GM23338 (cell line): ENCODE measurements around the gene NKAIN2. TPM values are rescaled to one million over a fixed set of nuclear protein-coding genes. Genes with fewer than 3 reads are reported as not detected.

ENCODE experiments used
- ATAC-seq: fragments of 200-7000 bp; cut with Tn5 transposase; 3 replicates; pipeline ENCODE4 v1.9.1; 2020
- DNase-seq: peaks from one replicate; pipeline ENCODE4 v3.0.0-alpha.2; 2015; ENCODE audit warnings: low spot score
- H2AFZ ChIP-seq: fragments of 200-600 bp; sonication (generic); 2 replicates; pipeline ENCODE4 v1.8.0; 2016; ENCODE audit warnings: antibody characterized with exemption, mild to moderate bottlenecking, moderate library complexity
- H3F3A ChIP-seq: fragments of 200-600 bp; sonication (generic); replicated peaks from 2 replicates; pipeline ENCODE4 v1.8.0; 2017; ENCODE audit warnings: antibody characterized with exemption, mixed run types, low read depth
- H3K27ac ChIP-seq: fragments of 200-600 bp; sonication (generic); 2 replicates; pipeline ENCODE4 v1.6.1; 2016; ENCODE audit warnings: low read depth
- H3K27me3 ChIP-seq: fragments of 200-600 bp; sonication (generic); 2 replicates; pipeline ENCODE4 v1.8.0; 2016; ENCODE audit warnings: mild to moderate bottlenecking, mixed run types, moderate library complexity; ENCODE audit not compliant: insufficient read depth
- H3K36me3 ChIP-seq: fragments of 200-600 bp; sonication (generic); 2 replicates; pipeline ENCODE4 v1.8.0; 2016; ENCODE audit warnings: mild to moderate bottlenecking; ENCODE audit not compliant: insufficient read depth
- H3K4me1 ChIP-seq: fragments of 200-600 bp; sonication (generic); 2 replicates; pipeline ENCODE4 v1.8.0; 2016; ENCODE audit warnings: mild to moderate bottlenecking, moderate library complexity; ENCODE audit not compliant: insufficient read depth
- H3K4me2 ChIP-seq: fragments of 200-600 bp; sonication (generic); 2 replicates; pipeline ENCODE4 v1.7.1; 2017; ENCODE audit warnings: mixed run types
- H3K4me3 ChIP-seq: fragments of 200-600 bp; sonication (generic); 2 replicates; pipeline ENCODE4 v1.6.1; 2016; ENCODE audit warnings: mixed run types
- H3K79me2 ChIP-seq: fragments of 200-600 bp; sonication (generic); replicated peaks from 2 replicates; pipeline ENCODE4 v1.8.0; 2017; ENCODE audit warnings: mild to moderate bottlenecking; ENCODE audit not compliant: insufficient read depth
- H3K9me2 ChIP-seq: fragments of 200-600 bp; sonication (generic); 2 replicates; pipeline ENCODE4 v1.8.0; 2017; ENCODE audit not compliant: insufficient read depth
- H4K20me1 ChIP-seq: fragments of 200-600 bp; sonication (generic); replicated peaks from 2 replicates; pipeline ENCODE4 v1.8.0; 2017; ENCODE audit warnings: mild to moderate bottlenecking; ENCODE audit not compliant: insufficient read depth
- H3K27ac Mint-ChIP-seq: 2 replicates; pipeline ENCODE4 v1.8.0; 2020; ENCODE audit warnings: inconsistent platforms, mild to moderate bottlenecking, moderate library complexity, mixed read lengths
- H3K27me3 Mint-ChIP-seq: 3 replicates; pipeline ENCODE4 v1.8.0; 2022; ENCODE audit warnings: low read depth, mild to moderate bottlenecking, moderate library complexity, mixed read lengths, inconsistent platforms; ENCODE audit not compliant: insufficient read depth, poor library complexity
- H3K36me3 Mint-ChIP-seq: 3 replicates; pipeline ENCODE4 v1.8.0; 2021; ENCODE audit warnings: low read depth, mild to moderate bottlenecking, inconsistent platforms, moderate library complexity, mixed read lengths
- H3K4me1 Mint-ChIP-seq: 3 replicates; pipeline ENCODE4 v1.8.0; 2020; ENCODE audit warnings: mild to moderate bottlenecking, inconsistent platforms, mixed read lengths
- H3K4me3 Mint-ChIP-seq: 3 replicates; pipeline ENCODE4 v1.8.0; 2021; ENCODE audit warnings: moderate library complexity, mild to moderate bottlenecking, inconsistent platforms, mixed read lengths
- H3K9me3 Mint-ChIP-seq: 3 replicates; pipeline ENCODE4 v1.8.0; 2020; ENCODE audit warnings: moderate library complexity, mild to moderate bottlenecking, inconsistent platforms, mixed read lengths
- CREB1 ChIP-seq: fragments of 250-450 bp; sonication (Bioruptor Pico); IDR thresholded peaks from 2 replicates; pipeline ENCODE4 v1.5.0; 2020; ENCODE audit warnings: low read depth, mild to moderate bottlenecking, moderate library complexity
- EZH2 ChIP-seq: fragments of 200-600 bp; sonication (generic); IDR thresholded peaks from one replicate; pipeline ENCODE4 v1.8.0; 2017; ENCODE audit warnings: antibody characterized with exemption, mild to moderate bottlenecking, low read depth; ENCODE audit not compliant: unreplicated experiment
- EZH2phosphoT487 ChIP-seq: fragments of 200-600 bp; sonication (generic); IDR thresholded peaks from one replicate; pipeline ENCODE4 v1.8.1; 2018; ENCODE audit warnings: antibody characterized with exemption; ENCODE audit not compliant: unreplicated experiment
- JUNB ChIP-seq: IDR thresholded peaks from one replicate; pipeline ENCODE4 v1.6.1; 2016; ENCODE audit warnings: antibody characterized with exemption; ENCODE audit not compliant: unreplicated experiment
- NANOG ChIP-seq: IDR thresholded peaks from 2 replicates; pipeline ENCODE4 v1.6.1; 2016; ENCODE audit warnings: antibody characterized with exemption, borderline replicate concordance
- POLR2AphosphoS5 ChIP-seq: IDR thresholded peaks from 2 replicates; pipeline ENCODE4 v1.6.1; 2016; ENCODE audit warnings: antibody characterized with exemption, low read depth
- STAT1 ChIP-seq: IDR thresholded peaks from one replicate; pipeline ENCODE4 v1.6.1; 2016; ENCODE audit warnings: antibody characterized with exemption; ENCODE audit not compliant: unreplicated experiment
- ZNF114 ChIP-seq: fragments of 250-450 bp; sonication (Bioruptor Pico); IDR thresholded peaks from 2 replicates; pipeline ENCODE4 v1.5.0; 2020; ENCODE audit warnings: mild to moderate bottlenecking, moderate library complexity
- ZNF331 ChIP-seq: fragments of 250-450 bp; sonication (Bioruptor Pico); IDR thresholded peaks from 2 replicates; pipeline ENCODE4 v1.5.0; 2020; ENCODE audit warnings: low read depth, mild to moderate bottlenecking, moderate library complexity
- polyA plus RNA-seq: library from polyadenylated mRNA; unstranded; fragments of >200 nt; fragmentation: Nextera tagmentation; extraction: Ambion mirVana; gene quantifications from 2 replicates; pipeline ENCODE4 v1.2.1, GENCODE V29; 2016
- total RNA-seq: library from RNA; depleted of rRNA; stranded (reverse); fragments of >200 nt; shearing (Covaris generic); gene quantifications from 2 replicates; pipeline ENCODE4 v1.2.3, GENCODE V29; 2014
- TF ChIP-seq, protein P1 (sequence below): IDR thresholded peaks from one replicate; pipeline ENCODE4 v1.6.1; 2018; ENCODE audit warnings: antibody characterized with exemption; ENCODE audit not compliant: unreplicated experiment
- TF ChIP-seq, protein P2 (sequence below): fragments of 250-450 bp; sonication (Bioruptor Pico); IDR thresholded peaks from 2 replicates; pipeline ENCODE4 v1.5.0; 2020; ENCODE audit warnings: mild to moderate bottlenecking, moderate library complexity
- TF ChIP-seq, protein P3 (sequence below), 2 experiments: fragments of 200-600 bp in 1 of 2; sonication (generic) in 1 of 2; conservative IDR thresholded peaks; 2 replicates each; pipeline versions ENCODE4 v1.5.1 to v1.6.1; 2016 to 2017; ENCODE audit warnings: antibody characterized with exemption in 2 of 2, low read depth in 2 of 2, mild to moderate bottlenecking in 2 of 2, moderate library complexity in 1 of 2
- TF ChIP-seq, protein P4 (sequence below): IDR thresholded peaks from 2 replicates; pipeline ENCODE4 v1.6.1; 2016; ENCODE audit warnings: antibody characterized with exemption

NKAIN2 gene
- total and polyA plus RNA-seq, 2 experiments from 2014 or later = 0.39 to 1.1 TPM

DNA sequence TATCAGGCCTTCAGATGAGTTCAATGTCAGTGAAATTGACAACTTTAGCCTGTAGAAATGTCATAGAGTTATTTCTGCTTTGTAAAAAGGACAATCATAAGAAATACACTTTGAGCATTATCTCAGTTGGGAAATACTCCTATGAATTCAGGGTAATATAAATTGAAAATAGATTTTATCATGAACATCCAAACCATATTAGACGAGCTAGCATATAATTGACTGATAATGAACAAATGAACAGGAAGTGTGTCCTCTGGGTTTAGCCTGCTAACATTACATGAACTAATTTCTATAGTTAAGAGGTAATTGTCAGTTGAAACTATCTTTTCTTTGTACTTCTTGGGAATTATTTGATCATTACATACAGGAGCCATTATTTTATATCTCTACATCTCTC, 689.6 kb downstream of the NKAIN2 start:
- no peaks in the 10 kb centered on the region for H4K20me1 ChIP-seq
- H3K36me3 Mint-ChIP-seq = no peaks in the 10 kb centered on the region

More for the DNA sequence above, 689.6 kb downstream of the NKAIN2 start:
- H3F3A ChIP-seq = no peaks in the 10 kb centered on the region
- H3K4me3 ChIP-seq = no peak overlapping the region
- H3K27me3 Mint-ChIP-seq = no peaks in the 10 kb centered on the region
- H3K4me1 Mint-ChIP-seq = peaks cover 22% of the 10 kb centered on the region
- no peaks in the 10 kb centered on the region for H3K36me3 ChIP-seq
- H3K9me2 ChIP-seq = no peaks in the 10 kb centered on the region
- H3K4me1 ChIP-seq = peaks cover 12% of the 10 kb centered on the region; the same call in 1 of the 2 replicates
- H3K27me3 ChIP-seq = no peaks in the 10 kb centered on the region
- no peak overlapping the region for H3K27ac ChIP-seq
- H3K4me3 Mint-ChIP-seq = no peak overlapping the region
- H2AFZ ChIP-seq = no peak overlapping the region
- H3K4me2 ChIP-seq = no peak overlapping the region
- H3K27ac Mint-ChIP-seq = no peak overlapping the region
- ATAC-seq = no peak
- TF ChIP-seq JUNB (no peak), ZNF114 (no peak), STAT1 (no peak), EZH2 (no peak), NANOG (no peak), EZH2phosphoT487 (no peak), CREB1 (CRISPR knock-in tag) (no peak), POLR2AphosphoS5 (no peak), ZNF331 (no peak)
- TF ChIP-seq, protein P1, sequence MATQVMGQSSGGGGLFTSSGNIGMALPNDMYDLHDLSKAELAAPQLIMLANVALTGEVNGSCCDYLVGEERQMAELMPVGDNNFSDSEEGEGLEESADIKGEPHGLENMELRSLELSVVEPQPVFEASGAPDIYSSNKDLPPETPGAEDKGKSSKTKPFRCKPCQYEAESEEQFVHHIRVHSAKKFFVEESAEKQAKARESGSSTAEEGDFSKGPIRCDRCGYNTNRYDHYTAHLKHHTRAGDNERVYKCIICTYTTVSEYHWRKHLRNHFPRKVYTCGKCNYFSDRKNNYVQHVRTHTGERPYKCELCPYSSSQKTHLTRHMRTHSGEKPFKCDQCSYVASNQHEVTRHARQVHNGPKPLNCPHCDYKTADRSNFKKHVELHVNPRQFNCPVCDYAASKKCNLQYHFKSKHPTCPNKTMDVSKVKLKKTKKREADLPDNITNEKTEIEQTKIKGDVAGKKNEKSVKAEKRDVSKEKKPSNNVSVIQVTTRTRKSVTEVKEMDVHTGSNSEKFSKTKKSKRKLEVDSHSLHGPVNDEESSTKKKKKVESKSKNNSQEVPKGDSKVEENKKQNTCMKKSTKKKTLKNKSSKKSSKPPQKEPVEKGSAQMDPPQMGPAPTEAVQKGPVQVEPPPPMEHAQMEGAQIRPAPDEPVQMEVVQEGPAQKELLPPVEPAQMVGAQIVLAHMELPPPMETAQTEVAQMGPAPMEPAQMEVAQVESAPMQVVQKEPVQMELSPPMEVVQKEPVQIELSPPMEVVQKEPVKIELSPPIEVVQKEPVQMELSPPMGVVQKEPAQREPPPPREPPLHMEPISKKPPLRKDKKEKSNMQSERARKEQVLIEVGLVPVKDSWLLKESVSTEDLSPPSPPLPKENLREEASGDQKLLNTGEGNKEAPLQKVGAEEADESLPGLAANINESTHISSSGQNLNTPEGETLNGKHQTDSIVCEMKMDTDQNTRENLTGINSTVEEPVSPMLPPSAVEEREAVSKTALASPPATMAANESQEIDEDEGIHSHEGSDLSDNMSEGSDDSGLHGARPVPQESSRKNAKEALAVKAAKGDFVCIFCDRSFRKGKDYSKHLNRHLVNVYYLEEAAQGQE = no peak
- TF ChIP-seq, protein P2, sequence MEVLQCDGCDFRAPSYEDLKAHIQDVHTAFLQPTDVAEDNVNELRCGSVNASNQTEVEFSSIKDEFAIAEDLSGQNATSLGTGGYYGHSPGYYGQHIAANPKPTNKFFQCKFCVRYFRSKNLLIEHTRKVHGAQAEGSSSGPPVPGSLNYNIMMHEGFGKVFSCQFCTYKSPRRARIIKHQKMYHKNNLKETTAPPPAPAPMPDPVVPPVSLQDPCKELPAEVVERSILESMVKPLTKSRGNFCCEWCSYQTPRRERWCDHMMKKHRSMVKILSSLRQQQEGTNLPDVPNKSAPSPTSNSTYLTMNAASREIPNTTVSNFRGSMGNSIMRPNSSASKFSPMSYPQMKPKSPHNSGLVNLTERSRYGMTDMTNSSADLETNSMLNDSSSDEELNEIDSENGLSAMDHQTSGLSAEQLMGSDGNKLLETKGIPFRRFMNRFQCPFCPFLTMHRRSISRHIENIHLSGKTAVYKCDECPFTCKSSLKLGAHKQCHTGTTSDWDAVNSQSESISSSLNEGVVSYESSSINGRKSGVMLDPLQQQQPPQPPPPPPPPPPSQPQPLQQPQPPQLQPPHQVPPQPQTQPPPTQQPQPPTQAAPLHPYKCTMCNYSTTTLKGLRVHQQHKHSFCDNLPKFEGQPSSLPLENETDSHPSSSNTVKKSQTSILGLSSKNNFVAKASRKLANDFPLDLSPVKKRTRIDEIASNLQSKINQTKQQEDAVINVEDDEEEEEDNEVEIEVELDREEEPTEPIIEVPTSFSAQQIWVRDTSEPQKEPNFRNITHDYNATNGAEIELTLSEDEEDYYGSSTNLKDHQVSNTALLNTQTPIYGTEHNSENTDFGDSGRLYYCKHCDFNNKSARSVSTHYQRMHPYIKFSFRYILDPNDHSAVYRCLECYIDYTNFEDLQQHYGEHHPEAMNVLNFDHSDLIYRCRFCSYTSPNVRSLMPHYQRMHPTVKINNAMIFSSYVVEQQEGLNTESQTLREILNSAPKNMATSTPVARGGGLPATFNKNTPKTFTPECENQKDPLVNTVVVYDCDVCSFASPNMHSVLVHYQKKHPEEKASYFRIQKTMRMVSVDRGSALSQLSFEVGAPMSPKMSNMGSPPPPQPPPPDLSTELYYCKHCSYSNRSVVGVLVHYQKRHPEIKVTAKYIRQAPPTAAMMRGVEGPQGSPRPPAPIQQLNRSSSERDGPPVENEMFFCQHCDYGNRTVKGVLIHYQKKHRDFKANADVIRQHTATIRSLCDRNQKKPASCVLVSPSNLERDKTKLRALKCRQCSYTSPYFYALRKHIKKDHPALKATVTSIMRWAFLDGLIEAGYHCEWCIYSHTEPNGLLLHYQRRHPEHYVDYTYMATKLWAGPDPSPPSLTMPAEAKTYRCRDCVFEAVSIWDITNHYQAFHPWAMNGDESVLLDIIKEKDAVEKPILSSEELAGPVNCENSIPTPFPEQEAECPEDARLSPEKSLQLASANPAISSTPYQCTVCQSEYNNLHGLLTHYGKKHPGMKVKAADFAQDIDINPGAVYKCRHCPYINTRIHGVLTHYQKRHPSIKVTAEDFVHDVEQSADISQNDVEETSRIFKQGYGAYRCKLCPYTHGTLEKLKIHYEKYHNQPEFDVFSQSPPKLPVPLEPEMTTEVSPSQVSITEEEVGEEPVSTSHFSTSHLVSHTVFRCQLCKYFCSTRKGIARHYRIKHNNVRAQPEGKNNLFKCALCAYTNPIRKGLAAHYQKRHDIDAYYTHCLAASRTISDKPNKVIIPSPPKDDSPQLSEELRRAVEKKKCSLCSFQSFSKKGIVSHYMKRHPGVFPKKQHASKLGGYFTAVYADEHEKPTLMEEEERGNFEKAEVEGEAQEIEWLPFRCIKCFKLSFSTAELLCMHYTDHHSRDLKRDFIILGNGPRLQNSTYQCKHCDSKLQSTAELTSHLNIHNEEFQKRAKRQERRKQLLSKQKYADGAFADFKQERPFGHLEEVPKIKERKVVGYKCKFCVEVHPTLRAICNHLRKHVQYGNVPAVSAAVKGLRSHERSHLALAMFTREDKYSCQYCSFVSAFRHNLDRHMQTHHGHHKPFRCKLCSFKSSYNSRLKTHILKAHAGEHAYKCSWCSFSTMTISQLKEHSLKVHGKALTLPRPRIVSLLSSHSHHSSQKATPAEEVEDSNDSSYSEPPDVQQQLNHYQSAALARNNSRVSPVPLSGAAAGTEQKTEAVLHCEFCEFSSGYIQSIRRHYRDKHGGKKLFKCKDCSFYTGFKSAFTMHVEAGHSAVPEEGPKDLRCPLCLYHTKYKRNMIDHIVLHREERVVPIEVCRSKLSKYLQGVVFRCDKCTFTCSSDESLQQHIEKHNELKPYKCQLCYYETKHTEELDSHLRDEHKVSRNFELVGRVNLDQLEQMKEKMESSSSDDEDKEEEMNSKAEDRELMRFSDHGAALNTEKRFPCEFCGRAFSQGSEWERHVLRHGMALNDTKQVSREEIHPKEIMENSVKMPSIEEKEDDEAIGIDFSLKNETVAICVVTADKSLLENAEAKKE (CRISPR knock-in tag) = no peak
- TF ChIP-seq, protein P3, sequence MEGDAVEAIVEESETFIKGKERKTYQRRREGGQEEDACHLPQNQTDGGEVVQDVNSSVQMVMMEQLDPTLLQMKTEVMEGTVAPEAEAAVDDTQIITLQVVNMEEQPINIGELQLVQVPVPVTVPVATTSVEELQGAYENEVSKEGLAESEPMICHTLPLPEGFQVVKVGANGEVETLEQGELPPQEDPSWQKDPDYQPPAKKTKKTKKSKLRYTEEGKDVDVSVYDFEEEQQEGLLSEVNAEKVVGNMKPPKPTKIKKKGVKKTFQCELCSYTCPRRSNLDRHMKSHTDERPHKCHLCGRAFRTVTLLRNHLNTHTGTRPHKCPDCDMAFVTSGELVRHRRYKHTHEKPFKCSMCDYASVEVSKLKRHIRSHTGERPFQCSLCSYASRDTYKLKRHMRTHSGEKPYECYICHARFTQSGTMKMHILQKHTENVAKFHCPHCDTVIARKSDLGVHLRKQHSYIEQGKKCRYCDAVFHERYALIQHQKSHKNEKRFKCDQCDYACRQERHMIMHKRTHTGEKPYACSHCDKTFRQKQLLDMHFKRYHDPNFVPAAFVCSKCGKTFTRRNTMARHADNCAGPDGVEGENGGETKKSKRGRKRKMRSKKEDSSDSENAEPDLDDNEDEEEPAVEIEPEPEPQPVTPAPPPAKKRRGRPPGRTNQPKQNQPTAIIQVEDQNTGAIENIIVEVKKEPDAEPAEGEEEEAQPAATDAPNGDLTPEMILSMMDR (conservative IDR thresholded peaks at IDR 0.05; ENCODE audit: low read depth in 2 of 2) = no peak
- TF ChIP-seq, protein P4, sequence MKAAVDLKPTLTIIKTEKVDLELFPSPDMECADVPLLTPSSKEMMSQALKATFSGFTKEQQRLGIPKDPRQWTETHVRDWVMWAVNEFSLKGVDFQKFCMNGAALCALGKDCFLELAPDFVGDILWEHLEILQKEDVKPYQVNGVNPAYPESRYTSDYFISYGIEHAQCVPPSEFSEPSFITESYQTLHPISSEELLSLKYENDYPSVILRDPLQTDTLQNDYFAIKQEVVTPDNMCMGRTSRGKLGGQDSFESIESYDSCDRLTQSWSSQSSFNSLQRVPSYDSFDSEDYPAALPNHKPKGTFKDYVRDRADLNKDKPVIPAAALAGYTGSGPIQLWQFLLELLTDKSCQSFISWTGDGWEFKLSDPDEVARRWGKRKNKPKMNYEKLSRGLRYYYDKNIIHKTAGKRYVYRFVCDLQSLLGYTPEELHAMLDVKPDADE = no peak
- no peaks in the 10 kb centered on the region for H3K9me3 Mint-ChIP-seq
- H3K79me2 ChIP-seq = no peaks in the 10 kb centered on the region
- DNase-seq = no peak
